Activated naive CD4-positive, alpha-beta T cell treated with anti-CD3 and anti-CD28 coated beads, Interleukin-2, amount 10 ng/mL, durations not matched to agents 7 days and 5 days (primary cell): Measurements from ENCODE around the gene ADGRB2.

Experiments used
- CTCF ChIA-PET: fragments of 350-600 bp; sonication (Branson Sonifier 250); formaldehyde crosslinking; loops from one replicate; lab custom pipeline; 2021; ENCODE audit warnings: antibody characterized with exemption; lab: Charles Lee
- DNase-seq: peaks from one replicate; pipeline ENCODE4 v3.0.0-alpha.2; 2020
- H3K27ac Mint-ChIP-seq: one replicate; pipeline ENCODE4 v1.8.0; 2021; ENCODE audit warnings: mild to moderate bottlenecking, moderate library complexity, mixed read lengths
- H3K27me3 Mint-ChIP-seq: one replicate; pipeline ENCODE4 v1.8.0; 2021; ENCODE audit warnings: mild to moderate bottlenecking, mixed read lengths
- H3K36me3 Mint-ChIP-seq: one replicate; pipeline ENCODE4 v1.8.0; 2021; ENCODE audit warnings: mixed read lengths
- H3K4me1 Mint-ChIP-seq: one replicate; pipeline ENCODE4 v1.8.0; 2021; ENCODE audit warnings: mixed read lengths
- H3K4me3 Mint-ChIP-seq: one replicate; pipeline ENCODE4 v1.8.0; 2021; ENCODE audit warnings: mild to moderate bottlenecking, moderate library complexity, mixed read lengths
- H3K9me3 Mint-ChIP-seq: one replicate; pipeline ENCODE4 v1.8.0; 2021; ENCODE audit warnings: mixed read lengths

The ADGRB2 gene

GRCh38 chr1:31799895-31800673, 35.9 kb upstream of the ADGRB2 start:
- no peak for DNase-seq
- Mint-ChIP-seq H3K27me3 (peaks cover 66% of the 10 kb centered on the region), H3K4me1 (peaks cover 8% of the 10 kb centered on the region), H3K9me3 (no peaks in the 10 kb centered on the region), H3K4me3 (no peak overlapping the region), H3K27ac (no peak overlapping the region), H3K36me3 (no peaks in the 10 kb centered on the region)
- CTCF ChIA-PET = interaction anchor here (0.8 to 1.5 kb wide), 3 partner anchors 12 to 165 kb away, joined by 3 to 4 read pairs (median 4); no protein-coding TSS in a partner anchor

- Mint-ChIP-seq H3K4me3 (no peak overlapping the region), H3K27me3 (peaks cover 67% of the 10 kb centered on the region), H3K27ac (no peak overlapping the region)
Measured at GRCh38 chr1:31799196-31799894, 35.2 kb upstream of the ADGRB2 start.

GRCh38 chr1:31798433-31799195, 34.5 kb upstream of the ADGRB2 start:
- Mint-ChIP-seq H3K27me3 (peaks cover 64% of the 10 kb centered on the region), H3K9me3 (no peaks in the 10 kb centered on the region), H3K36me3 (no peaks in the 10 kb centered on the region), H3K27ac (no peak overlapping the region), H3K4me1 (peaks cover 8% of the 10 kb centered on the region), H3K4me3 (no peak overlapping the region)
- CTCF ChIA-PET = interaction anchor here (0.8 to 2.7 kb wide), 4 partner anchors 9 to 167 kb away, joined by 3 to 16 read pairs (median 4); partner anchors contain the start of gene SPOCD1
- no peak for DNase-seq

More at GRCh38 chr1:31799196-31799894, 35.2 kb upstream of the ADGRB2 start:
- DNase-seq = no peak
- CTCF ChIA-PET = interaction anchor here (0.8 to 2.7 kb wide), 4 partner anchors 10 to 166 kb away, joined by 3 to 16 read pairs (median 4); partner anchors contain the start of gene SPOCD1
- H3K36me3 Mint-ChIP-seq = no peaks in the 10 kb centered on the region
- no peaks in the 10 kb centered on the region for H3K9me3 Mint-ChIP-seq
- peaks cover 8% of the 10 kb centered on the region for H3K4me1 Mint-ChIP-seq

- Mint-ChIP-seq H3K9me3 (no peaks in the 10 kb centered on the region), H3K27ac (no peak overlapping the region), H3K4me3 (no peak overlapping the region), H3K27me3 (peaks cover 64% of the 10 kb centered on the region), H3K4me1 (peaks cover 8% of the 10 kb centered on the region), H3K36me3 (no peaks in the 10 kb centered on the region)
- CTCF ChIA-PET = interaction anchor here (1.5 to 2.7 kb wide), 2 partner anchors 9 to 17 kb away, joined by 5 to 16 read pairs; partner anchors contain the start of gene SPOCD1
- DNase-seq = no peak
Measured at GRCh38 chr1:31798086-31798432, 33.9 kb upstream of the ADGRB2 start.

- CTCF ChIA-PET = interaction anchor here (2.7 kb wide), 1 partner anchor 8 kb away, joined by 16 read pairs; no protein-coding TSS in a partner anchor
- H3K9me3 Mint-ChIP-seq = no peaks in the 10 kb centered on the region
Measured at GRCh38 chr1:31797216-31797615, 33.1 kb upstream of the ADGRB2 start.

GRCh38 chr1:31796707-31797106, 32.6 kb upstream of the ADGRB2 start:
- H3K36me3 Mint-ChIP-seq = no peaks in the 10 kb centered on the region
- CTCF ChIA-PET = interaction anchor here (2.7 kb wide), 1 partner anchor 8 kb away, joined by 16 read pairs; no protein-coding TSS in a partner anchor
- no peaks in the 10 kb centered on the region for H3K4me1 Mint-ChIP-seq
- no peak overlapping the region for H3K4me3 Mint-ChIP-seq
- H3K27ac Mint-ChIP-seq = no peak overlapping the region
- peaks cover 69% of the 10 kb centered on the region for H3K27me3 Mint-ChIP-seq
- no peaks in the 10 kb centered on the region for H3K9me3 Mint-ChIP-seq
- DNase-seq = no peak

More at GRCh38 chr1:31797216-31797615, 33.1 kb upstream of the ADGRB2 start:
- H3K4me3 Mint-ChIP-seq = no peak overlapping the region
- H3K36me3 Mint-ChIP-seq = no peaks in the 10 kb centered on the region
- peaks cover under 1% of the 10 kb centered on the region for H3K4me1 Mint-ChIP-seq
- H3K27me3 Mint-ChIP-seq = peaks cover 66% of the 10 kb centered on the region
- H3K27ac Mint-ChIP-seq = no peak overlapping the region
- DNase-seq = no peak

- Mint-ChIP-seq H3K36me3 (no peaks in the 10 kb centered on the region), H3K9me3 (no peaks in the 10 kb centered on the region), H3K4me3 (no peak overlapping the region), H3K4me1 (no peaks in the 10 kb centered on the region), H3K27me3 (peaks cover 72% of the 10 kb centered on the region), H3K27ac (no peak overlapping the region)
- no peak for DNase-seq
- CTCF ChIA-PET = no interaction called here
Measured at GRCh38 chr1:31795801-31796621, 31.9 kb upstream of the ADGRB2 start.

- Mint-ChIP-seq H3K27me3 (peaks cover 70% of the 10 kb centered on the region), H3K27ac (no peak overlapping the region), H3K4me3 (no peak overlapping the region), H3K36me3 (no peaks in the 10 kb centered on the region), H3K9me3 (no peaks in the 10 kb centered on the region), H3K4me1 (no peaks in the 10 kb centered on the region)
- peak; percentile 10 for DNase-seq
- CTCF ChIA-PET = no interaction called here
Measured at GRCh38 chr1:31795096-31795675, 31.0 kb upstream of the ADGRB2 start.

- DNase-seq = peak; percentile 20
- Mint-ChIP-seq H3K9me3 (no peaks in the 10 kb centered on the region), H3K4me1 (peaks cover 5% of the 10 kb centered on the region), H3K27ac (no peak overlapping the region), H3K27me3 (peaks cover 66% of the 10 kb centered on the region), H3K4me3 (no peak overlapping the region), H3K36me3 (no peaks in the 10 kb centered on the region)
- CTCF ChIA-PET = no interaction called here
Measured at GRCh38 chr1:31793586-31794285, 29.6 kb upstream of the ADGRB2 start.

GRCh38 chr1:31793086-31793485, 28.9 kb upstream of the ADGRB2 start:
- H3K4me3 Mint-ChIP-seq = no peak overlapping the region
- H3K36me3 Mint-ChIP-seq = no peaks in the 10 kb centered on the region
- H3K27me3 Mint-ChIP-seq = peaks cover 62% of the 10 kb centered on the region
- H3K4me1 Mint-ChIP-seq = peaks cover 7% of the 10 kb centered on the region
- DNase-seq = peak; percentile 10
- CTCF ChIA-PET = interaction anchor here (0.8 kb wide), 1 partner anchor 11 kb away, joined by 4 read pairs; no protein-coding TSS in a partner anchor
- no peak overlapping the region for H3K27ac Mint-ChIP-seq
- H3K9me3 Mint-ChIP-seq = no peaks in the 10 kb centered on the region

- peak; percentile 14 for DNase-seq
- CTCF ChIA-PET = interaction anchor here (0.8 kb wide), 1 partner anchor 11 kb away, joined by 4 read pairs; no protein-coding TSS in a partner anchor
- peaks cover 12% of the 10 kb centered on the region for H3K4me1 Mint-ChIP-seq
- no peak overlapping the region for H3K27ac Mint-ChIP-seq
- peaks cover 61% of the 10 kb centered on the region for H3K27me3 Mint-ChIP-seq
- H3K36me3 Mint-ChIP-seq = no peaks in the 10 kb centered on the region
- no peaks in the 10 kb centered on the region for H3K9me3 Mint-ChIP-seq
- H3K4me3 Mint-ChIP-seq = no peak overlapping the region
Measured at GRCh38 chr1:31792541-31792940, 28.4 kb upstream of the ADGRB2 start.

- Mint-ChIP-seq H3K27me3 (peaks cover 61% of the 10 kb centered on the region), H3K27ac (no peak overlapping the region), H3K4me3 (no peak overlapping the region), H3K36me3 (no peaks in the 10 kb centered on the region), H3K4me1 (peaks cover 13% of the 10 kb centered on the region), H3K9me3 (no peaks in the 10 kb centered on the region)
- DNase-seq = no peak
- CTCF ChIA-PET = interaction anchor here (0.8 to 4.6 kb wide), 3 partner anchors 12 to 129 kb away, joined by 3 to 48 read pairs (median 4); no protein-coding TSS in a partner anchor
Measured at GRCh38 chr1:31792116-31792515, 28.0 kb upstream of the ADGRB2 start.
